ENCODE data around the gene P4HA1. TPM values are rescaled to one million over a fixed set of nuclear protein-coding genes. Genes with fewer than 3 reads are reported as not detected.
"Not testable (repeated sequence)": the region's sequence is repeated elsewhere in the genome, so short reads cannot be mapped to it uniquely, and the experiment has no call there.

Gene P4HA1
- total RNA-seq, 2 experiments from 2014 or later = 51.9 to 54.2 TPM

DNA sequence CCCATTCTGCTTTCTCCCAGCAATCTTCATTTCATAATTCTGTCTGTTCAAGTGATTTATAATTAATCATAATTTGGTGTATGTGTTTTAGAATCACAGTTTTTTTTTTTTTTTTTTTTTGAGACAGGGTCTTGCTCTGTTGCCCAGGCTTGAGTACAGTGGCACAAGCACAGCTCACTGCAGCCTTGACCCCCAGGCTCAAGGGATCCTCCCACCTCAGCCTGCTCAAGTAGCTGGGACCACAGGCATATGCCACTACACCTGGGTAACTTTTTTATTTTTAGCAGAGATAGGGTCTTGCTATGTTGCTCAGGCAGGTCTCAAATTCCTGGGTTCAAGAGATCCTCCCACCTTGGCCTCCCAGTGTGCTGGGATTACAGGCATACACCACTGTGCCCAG is 92.8 kb downstream of the P4HA1 start:
- ChIA-PET POLR2A (interaction anchor here (0.7 kb wide), 1 partner anchor 92 kb away, joined by 9 read pairs; no protein-coding TSS in a partner anchor), CTCF (interaction anchor here (0.6 kb wide), 1 partner anchor 334 kb away, joined by 3 read pairs; no protein-coding TSS in a partner anchor)

DNA sequence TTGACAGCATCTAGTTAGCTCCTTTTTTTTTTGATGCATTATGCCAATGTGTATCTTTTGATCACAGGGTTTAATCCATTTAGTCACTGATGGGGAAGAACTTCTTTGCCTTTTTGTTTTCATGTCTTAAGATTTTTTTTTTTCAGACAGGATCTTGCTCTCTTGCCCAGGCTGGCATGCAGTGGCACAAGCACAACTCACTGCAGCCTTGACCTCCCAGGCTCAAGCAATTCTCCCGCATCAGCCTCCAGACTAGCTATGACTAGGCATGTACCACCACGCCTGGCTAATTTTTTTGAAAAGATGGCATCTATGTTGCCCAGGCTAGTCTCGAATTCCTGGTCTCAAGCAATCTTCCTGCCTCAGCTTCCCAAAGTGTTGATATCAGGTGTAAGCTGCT is 95.7 kb downstream of the P4HA1 start:
- POLR2A ChIA-PET = no interaction called here
- CTCF ChIA-PET = interaction anchor here (0.6 kb wide), 1 partner anchor 24 kb away, joined by 3 read pairs; no protein-coding TSS in a partner anchor

DNA sequence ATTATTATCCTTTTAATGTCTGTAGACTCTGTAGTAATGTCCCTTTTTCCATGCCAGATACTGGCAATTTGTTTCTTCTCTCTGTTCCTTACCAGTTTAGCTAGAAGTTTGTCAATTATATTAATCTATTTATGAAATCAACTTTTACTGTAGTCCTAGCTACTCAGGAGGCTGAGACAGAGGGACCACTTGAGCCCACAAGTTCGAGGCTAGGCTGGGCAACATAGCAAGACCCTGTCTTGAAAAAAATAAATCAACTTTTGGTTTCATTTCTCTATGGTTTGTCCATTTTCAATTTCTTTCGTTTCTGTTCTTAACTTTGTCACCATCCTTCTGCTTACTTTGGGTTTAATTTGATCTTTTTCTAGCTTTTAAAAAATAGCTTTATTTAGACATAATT is 99.6 kb downstream of the P4HA1 start:
- ChIA-PET POLR2A (no interaction called here), CTCF (interaction anchor here (0.6 kb wide), 1 partner anchor 401 kb away, joined by 3 read pairs; no protein-coding TSS in a partner anchor)

DNA sequence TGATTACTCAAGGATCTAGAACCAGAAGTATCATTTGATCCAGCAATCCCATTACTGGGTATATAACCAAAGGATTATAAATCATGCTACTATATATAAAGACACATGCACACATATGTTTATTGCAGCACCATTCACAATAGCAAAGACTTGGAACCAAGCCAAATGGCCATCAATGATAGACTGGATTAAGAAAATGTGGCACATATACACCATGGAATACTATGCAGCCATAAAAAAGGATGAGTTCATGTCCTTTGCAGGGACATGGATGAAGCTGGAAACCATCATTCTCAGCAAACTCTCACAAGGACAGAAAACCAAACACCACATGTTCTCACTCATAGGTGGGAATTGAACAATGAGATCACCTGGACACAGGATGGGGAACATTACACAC is 101.2 kb downstream of the P4HA1 start:
- CTCF ChIA-PET, POLR2A ChIA-PET: not testable (repeated sequence)

DNA sequence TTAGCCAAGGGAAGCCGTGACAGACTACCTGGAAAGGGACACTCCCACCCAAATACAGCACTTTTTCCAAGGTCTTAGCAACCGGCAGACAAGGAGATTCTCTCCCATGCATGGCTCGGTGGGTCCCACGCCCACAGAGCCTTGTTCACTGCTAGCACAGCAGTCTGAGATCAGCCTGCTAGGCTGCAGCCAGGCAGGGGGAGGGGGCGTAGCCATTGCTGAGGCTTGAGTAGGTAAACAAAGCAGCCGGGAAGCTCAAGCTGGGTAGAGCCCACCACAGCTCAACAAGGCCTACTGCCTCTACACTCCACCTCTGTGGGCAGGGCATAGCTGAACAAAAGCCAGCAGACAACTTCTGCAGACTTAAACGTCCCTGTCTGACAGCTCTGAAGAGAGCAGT is 106.9 kb downstream of the P4HA1 start:
- CTCF ChIA-PET, POLR2A ChIA-PET: not testable (repeated sequence)

DNA sequence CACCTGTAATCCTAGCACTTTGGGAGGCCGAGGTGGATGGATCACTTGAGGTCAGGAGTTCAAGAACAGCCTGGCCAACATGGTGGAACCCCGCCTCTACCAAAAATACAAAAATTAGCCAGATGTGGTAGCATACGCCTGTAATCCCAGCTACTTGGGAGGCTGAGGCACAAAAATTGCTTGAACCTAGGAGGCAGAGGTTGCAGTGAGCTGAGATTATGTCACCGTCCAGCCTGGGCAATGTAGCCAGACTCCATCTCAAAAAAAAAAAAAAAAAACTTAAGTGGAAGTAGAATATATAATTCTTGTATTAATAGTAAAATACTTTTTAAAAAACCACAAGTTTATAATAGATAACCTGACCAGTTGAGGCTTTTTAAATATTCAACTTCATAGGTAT is 112.0 kb downstream of the P4HA1 start:
- POLR2A ChIA-PET, CTCF ChIA-PET: not testable (repeated sequence)

DNA sequence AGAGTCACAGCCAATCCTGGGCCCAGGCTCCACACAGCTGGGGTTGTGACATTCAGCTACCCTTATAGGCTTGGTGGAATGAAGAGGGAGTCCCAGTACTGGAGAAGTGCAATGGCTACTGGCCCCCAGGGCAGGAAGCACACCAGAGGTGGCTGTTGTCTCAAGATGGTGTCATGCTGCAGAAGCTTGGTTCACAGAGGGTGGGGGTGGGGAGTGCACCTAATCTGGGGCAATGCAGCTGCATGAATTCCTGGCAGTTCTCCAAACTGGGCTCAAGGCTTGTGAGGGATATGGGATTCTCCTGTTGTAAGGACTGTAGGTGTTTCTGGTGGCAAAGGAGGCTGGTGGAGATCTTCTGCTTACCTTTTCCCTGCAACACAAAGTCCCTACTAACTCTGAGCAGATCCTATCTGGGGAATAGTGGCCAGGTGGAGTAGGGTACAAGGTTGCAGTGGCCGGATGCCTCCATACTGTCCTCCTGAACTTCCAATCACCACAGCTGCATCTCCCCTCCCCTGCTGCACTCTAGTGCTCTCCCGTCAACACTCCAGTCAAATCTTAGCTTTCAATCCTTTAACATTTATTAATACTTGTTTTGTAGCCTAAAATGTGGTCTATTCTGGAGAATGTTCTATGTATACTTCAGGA is 114.7 kb downstream of the P4HA1 start:
- POLR2A ChIA-PET = interaction anchor here (0.6 kb wide), 2 partner anchors 56 to 113 kb away, joined by 3 to 5 read pairs; no protein-coding TSS in a partner anchor
- CTCF ChIA-PET = no interaction called here

DNA sequence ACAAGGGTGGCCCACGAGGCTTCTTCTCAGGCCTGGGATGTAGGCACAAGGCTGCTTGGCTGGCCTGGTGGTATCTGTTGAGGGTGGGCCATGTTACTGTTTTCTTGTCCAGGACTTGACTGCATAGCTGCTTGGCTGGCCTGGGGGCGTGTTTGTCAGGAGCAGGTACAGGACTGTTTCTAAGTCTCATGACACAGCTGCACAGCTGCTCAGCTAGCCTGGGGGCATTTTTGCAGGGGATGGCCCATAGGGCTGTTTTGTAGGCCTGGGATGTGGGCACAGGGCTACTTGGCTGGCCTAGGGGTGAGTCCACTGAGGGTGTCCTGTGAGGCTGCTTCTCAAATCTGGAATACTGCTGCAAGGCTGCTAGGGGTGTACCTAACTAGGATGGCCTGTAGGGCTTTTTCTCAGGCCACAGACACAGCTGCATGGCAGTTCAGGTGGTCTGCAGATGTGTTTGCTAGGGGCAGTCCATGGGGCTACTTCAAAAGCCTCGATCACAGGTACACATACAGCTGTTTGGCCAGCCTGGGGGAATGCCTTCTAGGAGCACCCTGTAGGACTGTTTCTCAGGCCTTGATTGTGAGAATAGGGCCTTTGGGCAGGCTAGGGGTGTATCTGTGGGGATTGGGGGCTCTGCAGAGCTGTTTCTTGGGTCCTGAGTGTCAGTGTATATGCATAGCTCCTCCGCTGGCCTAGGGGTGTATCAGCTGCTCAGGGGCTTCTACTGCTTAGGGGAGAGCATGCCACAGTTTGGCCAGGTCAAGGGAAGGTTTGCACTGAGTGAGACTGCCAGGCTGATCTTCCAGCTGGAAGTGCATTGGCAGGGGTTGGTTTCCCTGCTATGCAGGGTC is 115.4 kb downstream of the P4HA1 start:
- ChIA-PET POLR2A (interaction anchor here (0.6 kb wide), 1 partner anchor 114 kb away, joined by 5 read pairs; no protein-coding TSS in a partner anchor), CTCF (no interaction called here)

DNA sequence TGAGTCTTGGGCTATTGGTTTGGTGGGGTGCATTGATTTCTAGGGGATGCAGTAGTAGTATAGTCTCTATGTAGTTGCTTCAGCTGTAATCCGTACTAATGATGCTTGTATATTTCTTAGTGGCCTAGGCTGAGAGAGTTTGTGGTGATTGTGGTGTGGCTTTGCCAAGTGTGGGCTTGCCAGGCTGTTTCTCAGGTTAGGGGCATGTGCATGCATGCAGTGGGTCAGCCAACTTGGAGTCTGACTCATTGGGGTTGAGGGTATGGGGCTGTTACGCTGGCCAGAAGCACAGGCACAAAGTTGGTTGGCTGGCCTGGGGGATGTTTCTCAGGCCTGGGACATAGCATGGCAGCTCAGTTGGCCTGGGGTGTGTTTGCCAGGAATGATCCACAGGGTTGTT is 116.3 kb downstream of the P4HA1 start:
- CTCF ChIA-PET = no interaction called here
- POLR2A ChIA-PET = no interaction called here

DNA sequence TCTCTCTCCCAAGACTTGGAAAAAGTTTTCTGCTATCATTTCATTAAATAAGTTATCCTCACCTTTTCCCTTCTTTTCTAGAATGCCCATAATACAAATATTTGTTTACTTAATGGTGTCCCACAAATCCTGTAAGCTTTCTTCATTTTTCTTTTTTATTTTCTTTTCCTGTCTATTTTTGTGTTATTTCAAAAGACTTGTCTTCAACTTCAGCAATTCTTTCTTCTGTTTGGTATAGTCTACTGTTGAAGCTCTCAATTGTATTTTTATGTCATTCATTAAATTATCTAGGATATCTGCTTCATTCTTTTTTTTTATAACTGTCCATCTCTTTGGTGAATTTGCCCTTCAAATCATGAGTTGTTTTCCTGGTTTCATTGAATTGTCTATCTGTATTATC is 117.0 kb downstream of the P4HA1 start:
- ChIA-PET CTCF (no interaction called here), POLR2A (interaction anchor here (0.6 kb wide), 1 partner anchor 55 kb away, joined by 3 read pairs; no protein-coding TSS in a partner anchor)

DNA sequence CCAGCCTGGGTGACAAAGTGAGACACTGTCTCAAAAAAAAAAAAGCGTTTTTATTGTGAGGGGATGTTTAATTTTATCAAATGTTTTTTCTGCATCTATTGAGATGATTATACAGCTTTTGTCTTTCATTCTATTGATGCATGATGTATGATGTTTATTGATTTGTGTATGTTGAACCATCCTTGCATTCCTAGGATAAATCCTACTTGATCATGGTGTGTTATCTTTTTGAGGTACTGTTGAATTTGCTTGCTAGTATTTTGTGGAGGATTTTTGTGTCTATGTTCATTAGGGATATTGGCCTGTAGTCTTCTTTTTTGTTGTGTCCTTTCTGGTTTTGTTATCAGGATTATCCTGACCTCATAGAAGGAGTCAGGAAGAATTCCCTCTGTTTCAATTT is 119.8 kb downstream of the P4HA1 start:
- ChIA-PET CTCF (interaction anchor here (0.5 kb wide), 1 partner anchor 24 kb away, joined by 3 read pairs; no protein-coding TSS in a partner anchor), POLR2A (no interaction called here)

Other genes starting within 250 kb of the P4HA1 start
- gene OIT3, start 203.1 kb downstream of the P4HA1 start, total RNA-seq = not detected
- gene PLA2G12B, start 142.1 kb downstream of the P4HA1 start, total RNA-seq = not detected
- gene NUDT13, start 13.6 kb upstream of the P4HA1 start, total RNA-seq = 1 to 10 TPM; 1.3 TPM
- 10 to 100 TPM; 34.0 to 34.8 TPM for gene ECD, start 71.1 kb upstream of the P4HA1 start, total RNA-seq
- 10 to 100 TPM; 11.9 to 15.1 TPM for gene FAM149B1, start 71.3 kb upstream of the P4HA1 start, total RNA-seq
- 10 to 100 TPM; 66.6 to 68.9 TPM for gene DNAJC9, start 150.4 kb upstream of the P4HA1 start, total RNA-seq
- gene MRPS16, start 155.8 kb upstream of the P4HA1 start, total RNA-seq = 100 to 1,000 TPM; 148 to 150 TPM

Data from activated CD8-positive, alpha-beta memory T cell treated with anti-CD3 and anti-CD28 coated beads for 36 hours (primary cell).